ENCODE data around the gene DAZAP1. TPM values are rescaled to one million over a fixed set of nuclear protein-coding genes. Genes with fewer than 3 reads are reported as not detected.

The DAZAP1 gene
- total RNA-seq, 1 experiment from 2014 or later, result 360 TPM

DNA sequence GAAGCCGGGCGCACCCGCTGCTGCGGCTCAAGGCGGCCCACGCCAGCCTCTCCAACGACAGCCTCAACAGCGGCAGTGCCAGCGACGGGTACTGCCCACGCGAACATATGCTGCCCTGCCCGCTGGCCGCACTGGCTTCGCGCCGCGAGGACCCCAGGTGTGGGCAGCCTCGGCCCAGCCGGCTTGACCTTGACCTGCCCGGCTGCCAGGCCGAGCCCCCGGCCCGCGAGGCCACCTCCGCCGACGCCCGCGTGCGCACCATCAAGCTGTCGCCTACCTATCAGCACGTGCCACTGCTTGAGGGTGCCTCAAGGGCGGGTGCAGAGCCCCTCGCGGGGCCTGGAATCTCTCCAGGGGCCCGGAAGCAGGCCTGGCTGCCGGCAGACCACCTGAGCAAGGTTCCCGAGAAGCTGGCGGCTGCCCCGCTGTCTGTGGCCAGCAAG, 58.7 kb downstream of the DAZAP1 start:
- POLR2A ChIA-PET, result interaction anchor here (1.0 to 1.7 kb wide), 2 partner anchors 11 to 14 kb away, joined by 4 to 10 read pairs; no protein-coding TSS in a partner anchor
- ATAC-seq (no peak), DNase-seq (ENCODE audit: low spot score) (peak; percentile 14)
- no peak overlapping the region for H3K4me3 Mint-ChIP-seq
- no peak for TF ChIP-seq SMAD3 (CRISPR knock-in tag; IDR thresholded peaks at IDR 0.05; ENCODE audit: borderline replicate concordance)
- no peak for TF ChIP-seq SOX15 (CRISPR knock-in tag; IDR thresholded peaks at IDR 0.05)
- TF ChIP-seq USF1 (CRISPR knock-in tag; IDR thresholded peaks at IDR 0.05), result no peak
- no peak for TF ChIP-seq TEAD4 (CRISPR knock-in tag; IDR thresholded peaks at IDR 0.05)
- TF ChIP-seq AFF4 (CRISPR knock-in tag; IDR thresholded peaks at IDR 0.05; ENCODE audit: borderline replicate concordance), result no peak
- 0 out of 2 replicates have a peak, but pooled peaks have one; percentile 8 for TF ChIP-seq NFYB (CRISPR knock-in tag; conservative IDR thresholded peaks at IDR 0.05; ENCODE audit: low read depth)
- CTCF ChIA-PET, result interaction anchor here (0.6 to 5.0 kb wide), 18 partner anchors 9 to 360 kb away, joined by 3 to 76 read pairs (median 6); partner anchors contain the start of gene REEP6
- H3K9me3 Mint-ChIP-seq, result no peaks in the 10 kb centered on the region
- no peak overlapping the region for H3K27ac Mint-ChIP-seq
- H3K36me3 Mint-ChIP-seq, result no peaks in the 10 kb centered on the region
- H3K27me3 Mint-ChIP-seq (ENCODE audit: low read depth), result peaks cover 66% of the 10 kb centered on the region
- H3K4me1 Mint-ChIP-seq, result peaks cover 2% of the 10 kb centered on the region; the same call in 1 of the 2 replicates

GRCh38 chr19:1466461-1467214, 59.3 kb downstream of the DAZAP1 start:
- no peaks in the 10 kb centered on the region for H3K9me3 Mint-ChIP-seq
- POLR2A ChIA-PET, result interaction anchor here (1.7 kb wide), 1 partner anchor 11 kb away, joined by 10 read pairs; no protein-coding TSS in a partner anchor
- H3K36me3 Mint-ChIP-seq, result no peaks in the 10 kb centered on the region
- ATAC-seq (no peak), DNase-seq (ENCODE audit: low spot score) (peak; percentile 23)
- H3K4me1 Mint-ChIP-seq, result peaks cover 2% of the 10 kb centered on the region; the same call in 1 of the 2 replicates
- H3K27me3 Mint-ChIP-seq (ENCODE audit: low read depth), result peaks cover 71% of the 10 kb centered on the region
- no peak overlapping the region for H3K27ac Mint-ChIP-seq
- peak overlapping the region; percentile 22; the same call in 1 of the 2 replicates for H3K4me3 Mint-ChIP-seq
- CTCF ChIA-PET, result interaction anchor here (0.9 to 5.0 kb wide), 17 partner anchors 8 to 360 kb away, joined by 3 to 76 read pairs (median 7); partner anchors contain the start of gene REEP6
- TF ChIP-seq ZMAT4 (CRISPR knock-in tag; IDR thresholded peaks at IDR 0.05), result no peak
- TF ChIP-seq, protein P1, sequence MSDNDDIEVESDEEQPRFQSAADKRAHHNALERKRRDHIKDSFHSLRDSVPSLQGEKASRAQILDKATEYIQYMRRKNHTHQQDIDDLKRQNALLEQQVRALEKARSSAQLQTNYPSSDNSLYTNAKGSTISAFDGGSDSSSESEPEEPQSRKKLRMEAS (CRISPR knock-in tag; IDR thresholded peaks at IDR 0.05), result peak; percentile 73; the same call in 1 of the 2 replicates

DNA sequence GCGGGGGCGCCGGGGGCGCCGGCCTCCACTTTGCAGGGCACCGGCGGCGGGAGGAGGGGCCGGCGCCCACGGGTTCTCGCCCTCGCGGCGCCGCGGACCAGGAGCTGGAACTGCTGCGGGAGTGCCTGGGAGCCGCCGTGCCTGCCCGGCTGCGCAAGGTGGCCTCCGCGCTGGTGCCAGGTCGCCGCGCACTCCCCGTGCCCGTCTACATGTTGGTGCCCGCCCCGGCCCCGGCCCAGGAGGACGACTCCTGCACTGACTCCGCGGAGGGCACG, 59.8 kb downstream of the DAZAP1 start:
- TF ChIP-seq ESRRA (CRISPR knock-in tag; IDR thresholded peaks at IDR 0.05; ENCODE audit: borderline replicate concordance), result no peak
- TF ChIP-seq, protein P2, sequence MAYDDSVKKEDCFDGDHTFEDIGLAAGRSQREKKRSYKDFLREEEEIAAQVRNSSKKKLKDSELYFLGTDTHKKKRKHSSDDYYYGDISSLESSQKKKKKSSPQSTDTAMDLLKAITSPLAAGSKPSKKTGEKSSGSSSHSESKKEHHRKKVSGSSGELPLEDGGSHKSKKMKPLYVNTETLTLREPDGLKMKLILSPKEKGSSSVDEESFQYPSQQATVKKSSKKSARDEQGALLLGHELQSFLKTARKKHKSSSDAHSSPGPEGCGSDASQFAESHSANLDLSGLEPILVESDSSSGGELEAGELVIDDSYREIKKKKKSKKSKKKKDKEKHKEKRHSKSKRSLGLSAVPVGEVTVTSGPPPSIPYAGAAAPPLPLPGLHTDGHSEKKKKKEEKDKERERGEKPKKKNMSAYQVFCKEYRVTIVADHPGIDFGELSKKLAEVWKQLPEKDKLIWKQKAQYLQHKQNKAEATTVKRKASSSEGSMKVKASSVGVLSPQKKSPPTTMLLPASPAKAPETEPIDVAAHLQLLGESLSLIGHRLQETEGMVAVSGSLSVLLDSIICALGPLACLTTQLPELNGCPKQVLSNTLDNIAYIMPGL (CRISPR knock-in tag; IDR thresholded peaks at IDR 0.05), result peak; percentile 44; the same call in 1 of the 2 replicates
- DNase-seq (ENCODE audit: low spot score), result no peak
- H3K4me3 Mint-ChIP-seq, result no peak overlapping the region
- ATAC-seq, result no peak
- H3K36me3 Mint-ChIP-seq, result no peaks in the 10 kb centered on the region
- peaks cover 2% of the 10 kb centered on the region; the same call in 1 of the 2 replicates for H3K4me1 Mint-ChIP-seq
- peaks cover 76% of the 10 kb centered on the region for H3K27me3 Mint-ChIP-seq (ENCODE audit: low read depth)
- H3K27ac Mint-ChIP-seq, result no peak overlapping the region
- no peaks in the 10 kb centered on the region for H3K9me3 Mint-ChIP-seq
- ChIA-PET CTCF (interaction anchor here (1.3 to 5.0 kb wide), 11 partner anchors 8 to 359 kb away, joined by 3 to 76 read pairs (median 9); partner anchors contain the start of gene REEP6), POLR2A (no interaction called here)
